Measurements from ENCODE around the gene PRR20B.
"Not testable (repeated sequence)": the region's sequence is repeated elsewhere in the genome, so short reads cannot be mapped to it uniquely, and the experiment has no call there.

The PRR20B gene

DNA sequence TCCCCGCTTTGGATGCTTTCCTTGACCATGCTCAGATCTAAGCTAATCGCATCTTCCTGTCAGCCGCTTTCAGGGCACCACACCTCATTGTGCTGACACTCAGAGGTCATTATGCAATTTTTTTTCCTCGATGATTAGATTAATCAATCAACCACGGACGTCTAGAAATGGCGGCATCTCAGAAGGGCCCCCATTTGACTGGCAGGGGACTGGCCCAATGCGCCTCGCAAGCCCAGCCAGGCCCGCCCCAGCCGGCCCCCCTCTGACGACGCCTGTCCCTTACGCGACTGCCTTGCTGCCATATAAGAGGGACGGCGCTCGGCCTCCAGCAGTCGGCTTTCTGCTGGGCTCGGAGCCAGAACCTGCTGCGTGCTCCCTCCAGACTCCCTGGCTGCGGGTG lies at the start of gene PRR20B:
Gene PRR20B, plus strand, starts transcription at position 301 of the 400 bp plus-strand sequence. CDS start 387 bp downstream, outside the sequence.
- DNase-seq (ENCODE audit: low read depth): not testable (repeated sequence)

- DNase-seq (ENCODE audit: low read depth): no peak
Measured at GRCh38 chr13:57114945-57115344, 32.3 kb upstream of the PRR20B start.

DNA sequence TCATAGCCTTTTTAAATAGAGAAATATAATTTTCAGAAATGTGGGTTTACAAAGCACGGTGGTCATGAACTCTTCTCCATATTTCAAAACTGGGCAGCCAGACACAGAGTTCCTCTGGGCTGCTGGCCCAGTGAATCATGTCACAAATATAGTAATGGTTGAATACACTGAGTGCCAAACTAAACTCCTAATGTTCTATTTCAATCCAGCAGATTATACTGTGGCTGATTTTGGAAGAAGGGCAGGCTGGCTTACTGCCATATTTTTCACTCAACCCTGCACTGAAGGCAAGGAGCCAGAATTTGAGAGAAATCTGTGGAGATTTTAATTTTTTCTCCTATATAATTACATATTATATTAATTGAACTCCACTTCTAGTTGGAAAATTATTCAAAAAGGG lies 23.6 kb upstream of the PRR20B start:
- no peak for DNase-seq (ENCODE audit: low read depth)

DNA sequence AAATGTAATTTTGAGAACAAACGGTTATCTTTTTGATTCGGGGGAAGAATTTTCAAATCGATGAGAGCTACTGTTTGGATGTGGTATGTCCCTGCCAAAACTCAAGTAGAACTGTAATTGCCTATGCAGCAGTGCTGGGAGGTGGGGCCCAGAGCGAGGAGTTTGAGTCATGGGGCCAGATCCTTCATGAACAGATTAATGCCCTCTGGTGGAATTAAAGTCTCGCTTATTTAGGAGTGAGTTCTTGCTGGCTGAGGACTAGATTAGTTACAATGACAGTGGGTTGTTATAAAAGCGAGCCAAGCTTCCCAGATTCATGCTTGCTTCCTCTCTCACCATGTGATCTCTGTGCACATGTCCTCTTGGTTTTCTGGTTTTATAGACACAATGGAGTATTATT lies 18.4 kb upstream of the PRR20B start:
- no peak for DNase-seq (ENCODE audit: low read depth)

DNA sequence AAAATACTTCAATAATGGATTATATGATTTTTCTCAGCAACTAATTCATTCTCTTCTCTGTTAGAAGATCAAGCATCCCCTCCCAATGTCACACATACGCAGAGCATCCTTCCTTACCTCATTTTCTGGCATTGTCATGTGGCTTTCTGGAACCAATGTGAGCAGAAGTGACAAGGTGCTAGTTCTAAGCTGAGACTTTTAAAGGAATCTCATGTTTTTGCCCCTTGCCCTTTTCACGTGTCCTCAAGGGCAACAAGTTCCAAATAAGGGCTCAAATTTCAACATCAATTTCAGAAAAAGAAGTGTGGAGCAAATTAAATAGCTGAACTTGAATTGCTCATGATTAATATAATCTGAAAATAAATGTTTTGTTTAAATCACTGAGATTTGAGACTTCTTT lies 11.2 kb upstream of the PRR20B start:
- DNase-seq (ENCODE audit: low read depth): no peak

DNA sequence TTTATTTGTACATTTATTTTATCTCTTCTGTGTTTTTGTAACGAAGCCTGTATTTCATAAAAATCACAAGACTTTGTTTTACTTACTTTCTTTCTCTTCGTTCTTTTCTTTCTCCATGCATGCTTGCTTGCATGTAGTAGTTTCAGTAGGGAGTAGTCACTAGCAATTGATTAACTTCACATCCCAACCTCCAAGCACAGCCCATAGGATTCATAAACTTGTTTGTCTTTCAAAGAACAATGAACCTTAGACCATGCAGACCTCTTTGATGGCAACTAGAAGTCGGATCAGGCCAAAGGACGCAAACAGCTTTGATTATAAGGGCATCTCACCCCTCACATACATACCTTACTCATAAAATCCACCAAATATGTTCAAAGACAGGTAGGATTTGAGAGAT lies 9.7 kb upstream of the PRR20B start:
- DNase-seq (ENCODE audit: low read depth): no peak

DNA sequence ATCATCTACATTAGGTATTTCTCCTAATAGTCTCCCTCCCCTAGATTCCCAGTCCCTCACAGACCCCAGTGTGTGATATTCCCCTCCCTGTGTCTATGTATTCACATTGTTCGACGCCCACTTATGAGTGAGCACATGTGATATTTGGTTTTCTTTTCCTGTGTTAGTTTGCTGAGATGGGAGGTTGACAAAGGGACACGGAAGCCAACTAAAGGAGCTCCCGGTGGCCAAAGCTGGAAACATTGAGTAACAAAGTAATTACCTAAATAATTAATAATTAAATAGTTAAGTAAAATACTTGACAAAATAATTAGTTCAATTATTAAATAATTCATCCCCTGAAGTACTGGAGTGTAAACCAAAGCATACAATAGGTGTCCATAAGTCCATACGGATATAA lies 8.3 kb upstream of the PRR20B start:
- no peak for DNase-seq (ENCODE audit: low read depth)

DNA sequence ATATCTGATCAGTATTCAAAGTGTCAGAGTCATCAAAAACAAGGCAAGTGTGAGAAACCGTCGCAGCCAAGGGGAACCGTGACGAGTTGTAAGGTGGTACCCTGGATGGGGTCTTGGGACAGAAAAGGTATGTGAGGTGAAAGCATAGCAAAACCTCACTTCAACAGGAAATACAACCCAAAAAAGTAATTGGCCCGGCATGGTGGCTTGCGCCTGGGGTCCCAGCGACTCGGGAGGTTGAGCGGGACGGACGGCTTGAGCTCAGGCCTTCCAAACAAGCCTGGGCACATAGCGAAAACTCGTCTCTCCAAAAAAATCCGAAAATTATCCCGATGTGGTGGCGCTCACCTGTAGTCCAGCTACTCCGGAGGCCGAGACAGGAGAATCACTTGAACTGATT lies 7.5 kb upstream of the PRR20B start:
- DNase-seq (ENCODE audit: low read depth): not testable (repeated sequence)

DNA sequence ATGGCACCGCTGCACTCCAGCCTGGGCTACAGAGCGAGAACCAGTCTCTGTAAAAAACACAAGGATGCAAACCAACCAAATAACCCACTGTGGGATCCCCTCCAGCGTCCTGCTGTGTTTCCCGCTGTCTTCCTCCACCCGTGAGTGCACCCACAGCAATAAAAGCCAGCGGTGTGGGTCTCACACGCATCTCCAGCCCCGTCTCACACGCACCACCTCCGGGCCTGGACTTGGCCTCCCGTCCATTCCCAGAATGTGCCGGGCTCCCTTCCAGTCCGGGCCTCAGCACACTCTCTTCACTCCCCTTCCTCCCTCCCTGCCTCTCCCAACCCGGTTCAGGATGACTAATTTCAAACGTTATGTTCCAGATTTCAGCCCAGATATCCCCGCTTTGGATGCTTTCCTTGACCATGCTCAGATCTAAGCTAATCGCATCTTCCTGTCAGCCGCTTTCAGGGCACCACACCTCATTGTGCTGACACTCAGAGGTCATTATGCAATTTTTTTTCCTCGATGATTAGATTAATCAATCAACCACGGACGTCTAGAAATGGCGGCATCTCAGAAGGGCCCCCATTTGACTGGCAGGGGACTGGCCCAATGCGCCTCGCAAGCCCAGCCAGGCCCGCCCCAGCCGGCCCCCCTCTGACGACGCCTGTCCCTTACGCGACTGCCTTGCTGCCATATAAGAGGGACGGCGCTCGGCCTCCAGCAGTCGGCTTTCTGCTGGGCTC lies 6.9 kb upstream of the PRR20B start, which contains the start of gene PRR20A:
Gene PRR20A, plus strand, starts transcription at position 684 of the 734 bp plus-strand sequence. CDS start 387 bp downstream, outside the sequence.
- not testable (repeated sequence) for DNase-seq (ENCODE audit: low read depth)

DNA sequence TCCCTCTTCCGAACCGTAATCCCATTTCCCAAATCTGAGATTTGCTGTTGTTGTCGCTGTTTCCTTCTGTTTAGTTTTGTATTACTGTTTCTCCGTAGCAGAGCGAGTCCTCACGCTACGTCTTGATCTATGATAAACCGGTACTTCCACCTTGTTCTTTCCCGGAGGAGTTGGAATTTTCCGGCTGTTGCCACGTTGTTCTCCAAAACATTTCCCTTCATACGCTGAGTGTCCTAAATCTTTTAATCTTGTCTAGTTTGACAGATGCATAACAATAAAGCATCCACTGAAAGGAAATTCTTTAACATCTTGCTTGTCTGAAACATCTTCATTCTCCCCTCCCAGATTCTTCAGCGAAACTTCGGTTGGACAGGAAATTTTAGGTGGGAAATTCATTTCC lies 818 bp downstream of the PRR20B start:
- DNase-seq (ENCODE audit: low read depth): not testable (repeated sequence)

DNA sequence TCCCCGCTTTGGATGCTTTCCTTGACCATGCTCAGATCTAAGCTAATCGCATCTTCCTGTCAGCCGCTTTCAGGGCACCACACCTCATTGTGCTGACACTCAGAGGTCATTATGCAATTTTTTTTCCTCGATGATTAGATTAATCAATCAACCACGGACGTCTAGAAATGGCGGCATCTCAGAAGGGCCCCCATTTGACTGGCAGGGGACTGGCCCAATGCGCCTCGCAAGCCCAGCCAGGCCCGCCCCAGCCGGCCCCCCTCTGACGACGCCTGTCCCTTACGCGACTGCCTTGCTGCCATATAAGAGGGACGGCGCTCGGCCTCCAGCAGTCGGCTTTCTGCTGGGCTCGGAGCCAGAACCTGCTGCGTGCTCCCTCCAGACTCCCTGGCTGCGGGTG lies 6.5 kb downstream of the PRR20B start, which contains the start of gene PRR20C:
Gene PRR20C, plus strand, starts transcription at position 301 of the 400 bp plus-strand sequence. CDS start 387 bp downstream, outside the sequence.
- not testable (repeated sequence) for DNase-seq (ENCODE audit: low read depth)

DNA sequence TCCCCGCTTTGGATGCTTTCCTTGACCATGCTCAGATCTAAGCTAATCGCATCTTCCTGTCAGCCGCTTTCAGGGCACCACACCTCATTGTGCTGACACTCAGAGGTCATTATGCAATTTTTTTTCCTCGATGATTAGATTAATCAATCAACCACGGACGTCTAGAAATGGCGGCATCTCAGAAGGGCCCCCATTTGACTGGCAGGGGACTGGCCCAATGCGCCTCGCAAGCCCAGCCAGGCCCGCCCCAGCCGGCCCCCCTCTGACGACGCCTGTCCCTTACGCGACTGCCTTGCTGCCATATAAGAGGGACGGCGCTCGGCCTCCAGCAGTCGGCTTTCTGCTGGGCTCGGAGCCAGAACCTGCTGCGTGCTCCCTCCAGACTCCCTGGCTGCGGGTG lies 13.0 kb downstream of the PRR20B start, which contains the start of gene PRR20D:
Gene PRR20D, plus strand, starts transcription at position 301 of the 400 bp plus-strand sequence. CDS start 387 bp downstream, outside the sequence.
- not testable (repeated sequence) for DNase-seq (ENCODE audit: low read depth)

DNA sequence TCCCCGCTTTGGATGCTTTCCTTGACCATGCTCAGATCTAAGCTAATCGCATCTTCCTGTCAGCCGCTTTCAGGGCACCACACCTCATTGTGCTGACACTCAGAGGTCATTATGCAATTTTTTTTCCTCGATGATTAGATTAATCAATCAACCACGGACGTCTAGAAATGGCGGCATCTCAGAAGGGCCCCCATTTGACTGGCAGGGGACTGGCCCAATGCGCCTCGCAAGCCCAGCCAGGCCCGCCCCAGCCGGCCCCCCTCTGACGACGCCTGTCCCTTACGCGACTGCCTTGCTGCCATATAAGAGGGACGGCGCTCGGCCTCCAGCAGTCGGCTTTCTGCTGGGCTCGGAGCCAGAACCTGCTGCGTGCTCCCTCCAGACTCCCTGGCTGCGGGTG lies 19.6 kb downstream of the PRR20B start, which contains the start of gene PRR20E:
Gene PRR20E, plus strand, starts transcription at position 301 of the 400 bp plus-strand sequence. CDS start 387 bp downstream, outside the sequence.
- DNase-seq (ENCODE audit: low read depth): not testable (repeated sequence)

DNA sequence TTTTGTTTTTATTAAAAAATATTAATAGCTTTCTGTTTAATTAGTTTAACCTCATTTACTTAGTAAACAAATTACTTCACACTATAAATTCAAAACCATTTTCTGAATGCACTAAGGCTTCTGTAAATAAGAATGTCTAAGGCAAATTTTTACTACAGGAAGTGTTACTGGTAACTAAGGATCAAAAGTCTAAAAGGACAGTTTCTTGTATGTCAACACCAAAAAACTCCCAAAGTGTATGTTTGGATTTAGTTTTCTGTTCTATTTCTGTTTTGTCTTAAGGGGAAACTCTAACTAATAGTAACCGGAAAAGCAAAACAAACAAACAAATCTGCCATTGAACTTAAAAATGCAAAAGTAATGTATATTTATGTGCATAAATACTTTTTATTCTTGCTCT lies 44.4 kb downstream of the PRR20B start:
- DNase-seq (ENCODE audit: low read depth): no peak
